ENCODE results near the gene TRIM71.
A peak's percentile ranks its signal among the peaks of the same experiment; 100 is the strongest.
"Not testable (repeated sequence)": the region's sequence is repeated elsewhere in the genome, so short reads cannot be mapped to it uniquely, and the experiment has no call there.

Gene TRIM71

GRCh38 chr3:32842987-32843386 lies 25.2 kb downstream of the TRIM71 start:
- no peak for DNase-seq (ENCODE audit: low read depth, low spot score)

GRCh38 chr3:32843510-32844321 lies 25.9 kb downstream of the TRIM71 start:
- DNase-seq (ENCODE audit: low read depth, low spot score) = peak; percentile 91

GRCh38 chr3:32844322-32844654 lies 26.5 kb downstream of the TRIM71 start:
- no peak for DNase-seq (ENCODE audit: low read depth, low spot score)

- no peak for DNase-seq (ENCODE audit: low read depth, low spot score)
Observed at GRCh38 chr3:32844914-32845313, 27.1 kb downstream of the TRIM71 start.

- DNase-seq (ENCODE audit: low read depth, low spot score) = not testable (repeated sequence)
Observed at GRCh38 chr3:32845546-32845945, 27.7 kb downstream of the TRIM71 start.

GRCh38 chr3:32847045-32847444 lies 29.2 kb downstream of the TRIM71 start:
- not testable (repeated sequence) for DNase-seq (ENCODE audit: low read depth, low spot score)

GRCh38 chr3:32847528-32847927 lies 29.7 kb downstream of the TRIM71 start:
- no peak for DNase-seq (ENCODE audit: low read depth, low spot score)

- peak; percentile 72 for DNase-seq (ENCODE audit: low read depth, low spot score)
Observed at GRCh38 chr3:32848215-32848614, 30.4 kb downstream of the TRIM71 start.

GRCh38 chr3:32849046-32849445 lies 31.2 kb downstream of the TRIM71 start:
- no peak for DNase-seq (ENCODE audit: low read depth, low spot score)

- DNase-seq (ENCODE audit: low read depth, low spot score) = no peak
Observed at GRCh38 chr3:32850226-32850625, 32.4 kb downstream of the TRIM71 start.

GRCh38 chr3:32850636-32851035 lies 32.8 kb downstream of the TRIM71 start:
- DNase-seq (ENCODE audit: low read depth, low spot score) = no peak

GRCh38 chr3:32852146-32852545 lies 34.3 kb downstream of the TRIM71 start:
- peak; percentile 71 for DNase-seq (ENCODE audit: low read depth, low spot score)

GRCh38 chr3:32855350-32855953 lies 37.7 kb downstream of the TRIM71 start:
- DNase-seq (ENCODE audit: low read depth, low spot score) = no peak

- DNase-seq (ENCODE audit: low read depth, low spot score) = no peak
Observed at GRCh38 chr3:32856355-32856889, 38.6 kb downstream of the TRIM71 start.

- no peak for DNase-seq (ENCODE audit: low read depth, low spot score)
Observed at GRCh38 chr3:32856901-32857507, 39.2 kb downstream of the TRIM71 start.

- DNase-seq (ENCODE audit: low read depth, low spot score) = no peak
Observed at GRCh38 chr3:32857921-32858320, 40.1 kb downstream of the TRIM71 start.

GRCh38 chr3:32859604-32860237 lies 41.9 kb downstream of the TRIM71 start:
- DNase-seq (ENCODE audit: low read depth, low spot score) = peak; percentile 72

- no peak for DNase-seq (ENCODE audit: low read depth, low spot score)
Observed at GRCh38 chr3:32860499-32860898, 42.7 kb downstream of the TRIM71 start.

GRCh38 chr3:32861681-32862080 lies 43.9 kb downstream of the TRIM71 start:
- DNase-seq (ENCODE audit: low read depth, low spot score) = no peak

- no peak for DNase-seq (ENCODE audit: low read depth, low spot score)
Observed at GRCh38 chr3:32862247-32862935, 44.6 kb downstream of the TRIM71 start.

- no peak for DNase-seq (ENCODE audit: low read depth, low spot score)
Observed at GRCh38 chr3:32862936-32863487, 45.2 kb downstream of the TRIM71 start.

Measured in ELF-1 (cell line).